HepG2 (cell line): ENCODE data around the gene SEPTIN2. TPM values are rescaled to one million over a fixed set of nuclear protein-coding genes. Genes with fewer than 3 reads are reported as not detected.

Experiments
- AGO2 ChIP-seq: fragments of 200-400 bp; formaldehyde crosslinking; optimal IDR thresholded peaks from 2 replicates; pipeline ENCODE3; 2017; ENCODE audit warnings: mild to moderate bottlenecking, low read depth, low read length, moderate library complexity
- GATA4 ChIP-seq: sonication (generic); IDR thresholded peaks from 2 replicates; pipeline ENCODE4 v1.6.1; 2016; ENCODE audit warnings: antibody characterized with exemption, low read depth, borderline replicate concordance
- GPN1 ChIP-seq: sonication (generic); formaldehyde crosslinking; IDR thresholded peaks from 2 replicates; pipeline ENCODE4 v1.5.1; 2020; ENCODE audit warnings: missing genetic modification reagents, borderline replicate concordance
- HCFC1 ChIP-seq: fragments of 150-350 bp; IDR thresholded peaks from 2 replicates; pipeline ENCODE4 v1.6.1; 2014; ENCODE audit warnings: low read depth, low read length
- HNRNPLL ChIP-seq: fragments of 200-400 bp; formaldehyde crosslinking; IDR thresholded peaks from 2 replicates; pipeline ENCODE4 v1.6.1; 2017; ENCODE audit warnings: mild to moderate bottlenecking, low read depth, low read length; ENCODE audit not compliant: poor library complexity, severe bottlenecking
- JUN ChIP-seq: sonication (generic); formaldehyde crosslinking; IDR thresholded peaks from 2 replicates; pipeline ENCODE4 v1.4.0; 2020; ENCODE audit warnings: mild to moderate bottlenecking, missing genetic modification reagents
- MAF1 ChIP-seq: sonication (generic); formaldehyde crosslinking; IDR thresholded peaks from 2 replicates; pipeline ENCODE4 v1.5.0; 2020; ENCODE audit warnings: missing genetic modification reagents, borderline replicate concordance
- SIN3B ChIP-seq: fragments of 150-350 bp; IDR thresholded peaks from 2 replicates; pipeline ENCODE4 v1.6.1; 2014; ENCODE audit warnings: low read length
- SSRP1 ChIP-seq: IDR thresholded peaks from 2 replicates; pipeline ENCODE4 v1.6.1; 2016; ENCODE audit warnings: control low read depth
- ZNF747 ChIP-seq: sonication (generic); formaldehyde crosslinking; IDR thresholded peaks from 2 replicates; pipeline ENCODE4 v1.8.1; 2023; ENCODE audit warnings: missing genetic modification reagents, mild to moderate bottlenecking, borderline replicate concordance
- polyA plus RNA-seq, 8 experiments: library from polyadenylated mRNA; depleted of rRNA in 3 of 8; stranded (reverse) in 7 of 8; unstranded in 1 of 8; fragments of >200 nt; fragmentation: Illumina TruSeq in 4 of 8; extraction: Trizol in 4 of 8; gene quantifications; 2 replicates each; pipeline versions ENCODE4 v1.2.1 to v1.2.3, GENCODE V29; 2011 to 2016; ENCODE audit warnings: low read depth in 4 of 8, missing spikeins in 1 of 8, mixed read lengths in 1 of 8; ENCODE audit not compliant: insufficient read depth in 1 of 8
- total RNA-seq, 5 experiments: library from RNA; depleted of rRNA; stranded (reverse); fragments of >200 nt; fragmentation: Illumina TruSeq; extraction: Trizol; gene quantifications; 2 replicates each; pipeline ENCODE4 v1.2.3, GENCODE V29; 2016; ENCODE audit warnings: low read depth in 1 of 5
- TF ChIP-seq, protein P1 (sequence below): sonication (generic); formaldehyde crosslinking; IDR thresholded peaks from 2 replicates; pipeline ENCODE4 v1.4.0; 2020; ENCODE audit warnings: missing genetic modification reagents, borderline replicate concordance
- TF ChIP-seq, protein P2 (sequence below): sonication (generic); formaldehyde crosslinking; IDR thresholded peaks from 2 replicates; pipeline ENCODE4 v1.4.0; 2020; ENCODE audit warnings: missing genetic modification reagents
- TF ChIP-seq, protein P3 (sequence below): sonication (generic); formaldehyde crosslinking; conservative IDR thresholded peaks from 2 replicates; pipeline ENCODE4 v1.4.0; 2020; ENCODE audit warnings: mild to moderate bottlenecking, missing genetic modification reagents, moderate library complexity
- TF ChIP-seq, protein P4 (sequence below): sonication (generic); formaldehyde crosslinking; IDR thresholded peaks from 2 replicates; pipeline ENCODE4 v1.4.0; 2020; ENCODE audit warnings: missing genetic modification reagents
- TF ChIP-seq, protein P5 (sequence below): sonication (generic); formaldehyde crosslinking; IDR thresholded peaks from 2 replicates; pipeline ENCODE4 v1.4.0; 2020; ENCODE audit warnings: missing genetic modification reagents, low read depth, mild to moderate bottlenecking, borderline replicate concordance

The SEPTIN2 gene
- total and polyA plus RNA-seq, 2 of the 13 experiments (the other 11 are each of a cell fraction or from before 2014, with no cell fraction given): 493 to 733 TPM

DNA sequence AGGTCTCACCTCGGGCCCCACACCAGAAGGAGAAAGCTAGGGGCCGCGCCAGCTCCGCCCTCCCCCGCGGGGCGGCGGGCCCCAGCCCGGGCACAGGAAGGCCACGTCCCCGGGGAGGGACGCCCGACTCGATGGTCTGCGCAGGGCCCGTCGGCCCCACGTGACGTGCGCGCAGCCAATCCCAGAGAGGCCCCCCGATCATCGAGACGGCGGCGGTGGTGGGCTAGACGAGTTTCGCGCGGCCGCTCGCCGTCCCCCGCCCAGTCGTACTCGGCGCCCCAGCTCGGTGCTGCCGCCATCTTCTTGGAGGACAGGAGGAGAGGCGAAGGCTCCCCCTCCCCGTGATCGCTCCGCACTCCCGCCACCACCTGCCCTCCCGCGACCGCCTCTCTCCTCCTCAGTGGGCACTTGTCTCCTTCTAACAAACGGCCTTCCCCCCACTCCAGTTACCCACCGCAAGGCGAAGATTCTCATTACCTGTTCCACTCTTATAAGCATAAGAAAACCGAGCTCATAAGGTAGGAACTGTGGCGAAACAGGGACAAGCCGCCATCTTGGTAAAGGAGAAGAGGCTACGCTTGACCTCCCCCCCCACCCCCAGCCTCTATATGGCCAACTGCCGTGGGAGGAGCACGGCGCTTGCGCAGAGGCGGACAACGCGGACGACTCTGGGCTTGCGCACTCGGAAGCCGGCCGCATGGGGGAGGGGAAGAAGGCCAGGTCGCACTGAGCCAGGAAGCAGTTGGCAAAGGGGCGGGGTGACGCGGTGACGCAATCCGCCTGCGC is 439 bp upstream of the SEPTIN2 start, which contains the start of gene HDLBP (continued):
- TF ChIP-seq, protein P1, sequence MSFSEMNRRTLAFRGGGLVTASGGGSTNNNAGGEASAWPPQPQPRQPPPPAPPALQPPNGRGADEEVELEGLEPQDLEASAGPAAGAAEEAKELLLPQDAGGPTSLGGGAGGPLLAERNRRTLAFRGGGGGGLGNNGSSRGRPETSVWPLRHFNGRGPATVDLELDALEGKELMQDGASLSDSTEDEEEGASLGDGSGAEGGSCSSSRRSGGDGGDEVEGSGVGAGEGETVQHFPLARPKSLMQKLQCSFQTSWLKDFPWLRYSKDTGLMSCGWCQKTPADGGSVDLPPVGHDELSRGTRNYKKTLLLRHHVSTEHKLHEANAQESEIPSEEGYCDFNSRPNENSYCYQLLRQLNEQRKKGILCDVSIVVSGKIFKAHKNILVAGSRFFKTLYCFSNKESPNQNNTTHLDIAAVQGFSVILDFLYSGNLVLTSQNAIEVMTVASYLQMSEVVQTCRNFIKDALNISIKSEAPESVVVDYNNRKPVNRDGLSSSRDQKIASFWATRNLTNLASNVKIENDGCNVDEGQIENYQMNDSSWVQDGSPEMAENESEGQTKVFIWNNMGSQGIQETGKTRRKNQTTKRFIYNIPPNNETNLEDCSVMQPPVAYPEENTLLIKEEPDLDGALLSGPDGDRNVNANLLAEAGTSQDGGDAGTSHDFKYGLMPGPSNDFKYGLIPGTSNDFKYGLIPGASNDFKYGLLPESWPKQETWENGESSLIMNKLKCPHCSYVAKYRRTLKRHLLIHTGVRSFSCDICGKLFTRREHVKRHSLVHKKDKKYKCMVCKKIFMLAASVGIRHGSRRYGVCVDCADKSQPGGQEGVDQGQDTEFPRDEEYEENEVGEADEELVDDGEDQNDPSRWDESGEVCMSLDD (CRISPR knock-in tag): peak; percentile 82; the same call in 1 of the 2 replicates
- TF ChIP-seq GPN1 (CRISPR knock-in tag): no peak; the same call in 1 of the 2 replicates
- TF ChIP-seq, protein P2, sequence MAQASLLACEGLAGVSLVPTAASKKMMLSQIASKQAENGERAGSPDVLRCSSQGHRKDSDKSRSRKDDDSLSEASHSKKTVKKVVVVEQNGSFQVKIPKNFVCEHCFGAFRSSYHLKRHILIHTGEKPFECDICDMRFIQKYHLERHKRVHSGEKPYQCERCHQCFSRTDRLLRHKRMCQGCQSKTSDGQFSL (CRISPR knock-in tag): peak; percentile 100
- peak; percentile 87 for TF ChIP-seq JUN (CRISPR knock-in tag)
- TF ChIP-seq MAF1 (CRISPR knock-in tag): peak; percentile 91
- TF ChIP-seq, protein P3, sequence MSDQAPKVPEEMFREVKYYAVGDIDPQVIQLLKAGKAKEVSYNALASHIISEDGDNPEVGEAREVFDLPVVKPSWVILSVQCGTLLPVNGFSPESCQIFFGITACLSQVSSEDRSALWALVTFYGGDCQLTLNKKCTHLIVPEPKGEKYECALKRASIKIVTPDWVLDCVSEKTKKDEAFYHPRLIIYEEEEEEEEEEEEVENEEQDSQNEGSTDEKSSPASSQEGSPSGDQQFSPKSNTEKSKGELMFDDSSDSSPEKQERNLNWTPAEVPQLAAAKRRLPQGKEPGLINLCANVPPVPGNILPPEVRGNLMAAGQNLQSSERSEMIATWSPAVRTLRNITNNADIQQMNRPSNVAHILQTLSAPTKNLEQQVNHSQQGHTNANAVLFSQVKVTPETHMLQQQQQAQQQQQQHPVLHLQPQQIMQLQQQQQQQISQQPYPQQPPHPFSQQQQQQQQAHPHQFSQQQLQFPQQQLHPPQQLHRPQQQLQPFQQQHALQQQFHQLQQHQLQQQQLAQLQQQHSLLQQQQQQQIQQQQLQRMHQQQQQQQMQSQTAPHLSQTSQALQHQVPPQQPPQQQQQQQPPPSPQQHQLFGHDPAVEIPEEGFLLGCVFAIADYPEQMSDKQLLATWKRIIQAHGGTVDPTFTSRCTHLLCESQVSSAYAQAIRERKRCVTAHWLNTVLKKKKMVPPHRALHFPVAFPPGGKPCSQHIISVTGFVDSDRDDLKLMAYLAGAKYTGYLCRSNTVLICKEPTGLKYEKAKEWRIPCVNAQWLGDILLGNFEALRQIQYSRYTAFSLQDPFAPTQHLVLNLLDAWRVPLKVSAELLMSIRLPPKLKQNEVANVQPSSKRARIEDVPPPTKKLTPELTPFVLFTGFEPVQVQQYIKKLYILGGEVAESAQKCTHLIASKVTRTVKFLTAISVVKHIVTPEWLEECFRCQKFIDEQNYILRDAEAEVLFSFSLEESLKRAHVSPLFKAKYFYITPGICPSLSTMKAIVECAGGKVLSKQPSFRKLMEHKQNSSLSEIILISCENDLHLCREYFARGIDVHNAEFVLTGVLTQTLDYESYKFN (CRISPR knock-in tag): peak; percentile 75
- TF ChIP-seq ZNF747 (CRISPR knock-in tag): peak; percentile 45
- TF ChIP-seq GATA4: no peak; the same call in 1 of the 2 replicates
- peak; percentile 79 for TF ChIP-seq HCFC1
- TF ChIP-seq AGO2: peak; percentile 95
- TF ChIP-seq, protein P4, sequence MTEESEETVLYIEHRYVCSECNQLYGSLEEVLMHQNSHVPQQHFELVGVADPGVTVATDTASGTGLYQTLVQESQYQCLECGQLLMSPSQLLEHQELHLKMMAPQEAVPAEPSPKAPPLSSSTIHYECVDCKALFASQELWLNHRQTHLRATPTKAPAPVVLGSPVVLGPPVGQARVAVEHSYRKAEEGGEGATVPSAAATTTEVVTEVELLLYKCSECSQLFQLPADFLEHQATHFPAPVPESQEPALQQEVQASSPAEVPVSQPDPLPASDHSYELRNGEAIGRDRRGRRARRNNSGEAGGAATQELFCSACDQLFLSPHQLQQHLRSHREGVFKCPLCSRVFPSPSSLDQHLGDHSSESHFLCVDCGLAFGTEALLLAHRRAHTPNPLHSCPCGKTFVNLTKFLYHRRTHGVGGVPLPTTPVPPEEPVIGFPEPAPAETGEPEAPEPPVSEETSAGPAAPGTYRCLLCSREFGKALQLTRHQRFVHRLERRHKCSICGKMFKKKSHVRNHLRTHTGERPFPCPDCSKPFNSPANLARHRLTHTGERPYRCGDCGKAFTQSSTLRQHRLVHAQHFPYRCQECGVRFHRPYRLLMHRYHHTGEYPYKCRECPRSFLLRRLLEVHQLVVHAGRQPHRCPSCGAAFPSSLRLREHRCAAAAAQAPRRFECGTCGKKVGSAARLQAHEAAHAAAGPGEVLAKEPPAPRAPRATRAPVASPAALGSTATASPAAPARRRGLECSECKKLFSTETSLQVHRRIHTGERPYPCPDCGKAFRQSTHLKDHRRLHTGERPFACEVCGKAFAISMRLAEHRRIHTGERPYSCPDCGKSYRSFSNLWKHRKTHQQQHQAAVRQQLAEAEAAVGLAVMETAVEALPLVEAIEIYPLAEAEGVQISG (CRISPR knock-in tag): peak; percentile 99
- TF ChIP-seq HNRNPLL: peak; percentile 87
- peak; percentile 10 for TF ChIP-seq SIN3B
- peak; percentile 98 for TF ChIP-seq SSRP1 (CRISPR knock-in tag)
- TF ChIP-seq, protein P5, sequence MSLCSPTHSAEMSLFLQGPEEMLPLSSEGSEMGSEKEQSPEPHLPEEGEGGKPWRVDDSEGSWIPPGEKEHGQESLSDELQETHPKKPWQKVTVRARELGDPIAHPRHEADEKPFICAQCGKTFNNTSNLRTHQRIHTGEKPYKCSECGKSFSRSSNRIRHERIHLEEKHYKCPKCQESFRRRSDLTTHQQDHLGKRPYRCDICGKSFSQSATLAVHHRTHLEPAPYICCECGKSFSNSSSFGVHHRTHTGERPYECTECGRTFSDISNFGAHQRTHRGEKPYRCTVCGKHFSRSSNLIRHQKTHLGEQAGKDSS: peak; percentile 95; the same call in 1 of the 2 replicates
